ENCODE measurements around the gene FANCI. TPM values are rescaled to one million over a fixed set of nuclear protein-coding genes. Genes with fewer than 3 reads are reported as not detected.

Gene FANCI
- total RNA-seq, 1 donor from 2014 or later, result 9.1 TPM

GRCh38 chr15:89362203-89363101 lies 118.7 kb downstream of the FANCI start:
- Histone ChIP-seq H3K27me3 (peaks cover 32% of the 10 kb centered on the region), H3K9me3 (no peaks in the 10 kb centered on the region), H3K27ac (no peak overlapping the region), H3K4me3 (no peak overlapping the region), H3K4me1 (peaks cover 24% of the 10 kb centered on the region), H3K36me3 (no peaks in the 10 kb centered on the region)
- TF ChIP-seq POLR2AphosphoS5 (IDR thresholded peaks at IDR 0.05; ENCODE audit: insufficient read depth in 1 of 2, low read depth in 1 of 2), result no peak
- no peak for TF ChIP-seq CTCF (IDR thresholded peaks at IDR 0.05)
- no peak for TF ChIP-seq POLR2A (IDR thresholded peaks at IDR 0.05)
- intact Hi-C loops (cut with DNase I), result no loop called here
- no peak for DNase-seq (ENCODE audit: extremely low spot score in 2 of 2)

DNA sequence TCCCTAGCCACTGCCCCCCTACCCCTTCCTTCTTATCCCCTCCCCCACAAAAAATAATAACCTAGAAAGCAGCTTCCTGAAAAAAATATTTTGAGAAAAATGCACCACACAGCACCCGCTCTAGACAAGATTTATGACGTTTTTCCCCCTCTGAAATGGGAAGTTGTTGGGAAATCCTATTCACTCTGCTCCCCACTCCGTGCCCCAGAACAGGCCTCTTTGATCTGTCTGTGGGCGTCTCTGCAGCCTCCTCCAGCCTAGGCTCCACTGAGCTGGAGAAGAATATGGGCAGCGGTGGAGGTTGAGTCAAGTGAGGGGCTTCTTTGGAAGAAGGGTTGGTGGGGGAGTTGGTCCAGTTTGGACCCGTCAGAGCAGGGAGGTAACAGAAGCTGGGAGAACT lies 119.4 kb downstream of the FANCI start:
- H3K9me3 ChIP-seq, result no peaks in the 10 kb centered on the region
- DNase-seq (ENCODE audit: extremely low spot score in 2 of 2), result no peak
- intact Hi-C loops (cut with DNase I), result no loop called here
- no peaks in the 10 kb centered on the region for H3K36me3 ChIP-seq
- TF ChIP-seq CTCF (IDR thresholded peaks at IDR 0.05), result no peak
- H3K4me3 ChIP-seq, result no peak overlapping the region
- peaks cover 31% of the 10 kb centered on the region for H3K4me1 ChIP-seq
- peaks cover 36% of the 10 kb centered on the region for H3K27me3 ChIP-seq
- no peak overlapping the region for H3K27ac ChIP-seq

GRCh38 chr15:89363770-89364169 lies 120.0 kb downstream of the FANCI start:
- H3K27me3 ChIP-seq, result peaks cover 41% of the 10 kb centered on the region
- no peaks in the 10 kb centered on the region for H3K36me3 ChIP-seq
- H3K4me1 ChIP-seq, result peaks cover 35% of the 10 kb centered on the region
- H3K27ac ChIP-seq, result no peak overlapping the region
- TF ChIP-seq CTCF (IDR thresholded peaks at IDR 0.05), result no peak
- TF ChIP-seq POLR2A (IDR thresholded peaks at IDR 0.05), result no peak
- TF ChIP-seq POLR2AphosphoS5 (IDR thresholded peaks at IDR 0.05; ENCODE audit: insufficient read depth in 1 of 2, low read depth in 1 of 2), result no peak
- H3K4me3 ChIP-seq, result no peak overlapping the region
- H3K9me3 ChIP-seq, result no peaks in the 10 kb centered on the region
- DNase-seq (ENCODE audit: extremely low spot score in 2 of 2), result no peak
- intact Hi-C loops (cut with DNase I), result no loop called here

- Histone ChIP-seq H3K9me3 (no peaks in the 10 kb centered on the region), H3K27me3 (peaks cover 46% of the 10 kb centered on the region), H3K36me3 (no peaks in the 10 kb centered on the region), H3K4me3 (no peak overlapping the region), H3K27ac (no peak overlapping the region), H3K4me1 (peaks cover 29% of the 10 kb centered on the region)
- TF ChIP-seq CTCF (IDR thresholded peaks at IDR 0.05), result no peak
- TF ChIP-seq POLR2AphosphoS5 (IDR thresholded peaks at IDR 0.05; ENCODE audit: insufficient read depth in 1 of 2, low read depth in 1 of 2), result no peak
- TF ChIP-seq POLR2A (IDR thresholded peaks at IDR 0.05), result no peak
- intact Hi-C loops (cut with DNase I), result no loop called here
- DNase-seq (ENCODE audit: extremely low spot score in 2 of 2), result no peak
These were observed 120.6 kb downstream of the FANCI start for GRCh38 chr15:89364341-89364740.

DNA sequence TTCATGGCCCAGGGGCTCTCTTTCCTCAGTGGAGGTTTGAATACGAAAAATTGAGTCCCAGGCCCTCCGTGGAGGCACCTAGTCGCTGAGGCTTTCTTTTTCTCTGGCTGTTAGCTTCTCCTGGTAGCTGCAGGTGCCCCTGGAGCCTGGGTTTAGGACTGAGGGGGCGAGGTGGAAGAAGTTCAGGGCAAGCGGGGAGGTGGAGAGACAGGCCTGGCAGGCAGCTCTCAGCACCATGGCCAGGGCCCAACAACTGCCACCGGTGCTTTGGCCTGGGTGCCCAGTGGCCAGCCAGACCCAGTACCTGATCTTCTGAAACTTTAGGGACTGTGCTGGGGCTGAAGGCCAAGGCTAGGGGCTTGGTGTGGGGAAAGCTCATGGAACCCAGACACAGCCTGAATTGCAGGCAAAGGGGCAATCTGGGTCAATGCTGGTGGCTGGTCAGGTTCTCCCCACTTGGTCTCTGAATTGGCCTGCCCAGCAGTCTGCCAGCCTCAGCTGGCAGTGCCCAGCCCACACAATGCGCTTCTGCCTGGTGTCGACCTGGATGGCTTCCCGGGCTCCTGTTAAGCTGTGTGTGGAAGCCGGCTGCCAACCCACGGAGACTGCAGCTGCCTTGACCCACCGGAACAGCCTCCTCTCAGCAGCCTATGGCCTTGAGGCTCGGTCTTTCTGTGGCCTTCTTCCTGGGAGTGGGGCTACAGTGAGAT lies 121.1 kb downstream of the FANCI start:
- Histone ChIP-seq H3K4me1 (peaks cover 25% of the 10 kb centered on the region), H3K27ac (no peak overlapping the region), H3K4me3 (no peak overlapping the region), H3K9me3 (no peaks in the 10 kb centered on the region), H3K27me3 (peaks cover 46% of the 10 kb centered on the region), H3K36me3 (no peaks in the 10 kb centered on the region)
- TF ChIP-seq POLR2A (IDR thresholded peaks at IDR 0.05), result no peak
- TF ChIP-seq POLR2AphosphoS5 (IDR thresholded peaks at IDR 0.05; ENCODE audit: insufficient read depth in 1 of 2, low read depth in 1 of 2), result no peak
- no peak for TF ChIP-seq CTCF (IDR thresholded peaks at IDR 0.05)
- no peak for DNase-seq (ENCODE audit: extremely low spot score in 2 of 2)
- intact Hi-C loops (cut with DNase I), result no loop called here
